Measurements from ENCODE around the gene VWA1.
"Not testable (repeated sequence)": the region's sequence is repeated elsewhere in the genome, so short reads cannot be mapped to it uniquely, and the experiment has no call there.

Gene VWA1, protein sequence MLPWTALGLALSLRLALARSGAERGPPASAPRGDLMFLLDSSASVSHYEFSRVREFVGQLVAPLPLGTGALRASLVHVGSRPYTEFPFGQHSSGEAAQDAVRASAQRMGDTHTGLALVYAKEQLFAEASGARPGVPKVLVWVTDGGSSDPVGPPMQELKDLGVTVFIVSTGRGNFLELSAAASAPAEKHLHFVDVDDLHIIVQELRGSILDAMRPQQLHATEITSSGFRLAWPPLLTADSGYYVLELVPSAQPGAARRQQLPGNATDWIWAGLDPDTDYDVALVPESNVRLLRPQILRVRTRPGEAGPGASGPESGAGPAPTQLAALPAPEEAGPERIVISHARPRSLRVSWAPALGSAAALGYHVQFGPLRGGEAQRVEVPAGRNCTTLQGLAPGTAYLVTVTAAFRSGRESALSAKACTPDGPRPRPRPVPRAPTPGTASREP

DNA sequence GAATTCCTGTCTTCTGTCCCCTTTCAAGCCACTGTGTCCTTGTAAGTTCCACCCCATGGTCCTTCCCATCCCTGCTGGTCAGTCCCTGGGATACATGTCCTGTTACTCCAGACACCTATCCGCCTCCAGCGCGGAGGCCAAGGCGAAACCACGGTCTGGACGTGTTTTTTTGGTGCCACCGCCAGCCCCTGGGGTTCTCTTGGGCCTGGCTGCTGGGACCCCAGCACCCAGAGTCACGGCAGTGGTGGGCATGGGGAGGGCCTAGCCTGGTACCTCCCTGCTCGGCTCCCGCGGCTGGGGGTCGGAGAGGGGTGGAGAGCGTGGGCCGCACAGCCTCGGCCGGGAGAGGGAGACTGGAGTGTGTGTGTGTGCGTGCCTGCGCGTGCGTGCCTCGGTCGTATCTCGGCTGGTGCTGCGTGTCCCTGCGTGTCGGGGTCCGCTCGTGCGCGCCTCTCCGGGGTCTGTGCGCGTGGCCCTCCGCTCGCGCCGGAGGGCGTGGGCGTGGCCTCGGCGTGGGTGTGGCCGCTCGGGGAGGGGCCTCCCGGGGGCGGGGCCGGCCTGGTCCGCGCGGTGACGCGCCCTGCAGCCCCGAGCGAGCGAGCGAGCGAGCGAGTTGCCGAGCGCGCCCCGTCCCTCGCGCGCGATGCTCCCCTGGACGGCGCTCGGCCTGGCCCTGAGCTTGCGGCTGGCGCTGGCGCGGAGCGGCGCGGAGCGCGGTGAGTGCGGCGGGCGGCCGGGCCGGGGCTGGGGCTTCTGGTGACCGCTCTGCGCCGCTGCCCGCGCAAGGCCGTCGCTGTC lies at the start of gene VWA1:
Gene VWA1, plus strand, starts transcription at position 585 of the 798 bp plus-strand sequence. Its CDS starts 59 bp downstream, at position 644.
- DNase-seq, result peak; percentile 37

DNA sequence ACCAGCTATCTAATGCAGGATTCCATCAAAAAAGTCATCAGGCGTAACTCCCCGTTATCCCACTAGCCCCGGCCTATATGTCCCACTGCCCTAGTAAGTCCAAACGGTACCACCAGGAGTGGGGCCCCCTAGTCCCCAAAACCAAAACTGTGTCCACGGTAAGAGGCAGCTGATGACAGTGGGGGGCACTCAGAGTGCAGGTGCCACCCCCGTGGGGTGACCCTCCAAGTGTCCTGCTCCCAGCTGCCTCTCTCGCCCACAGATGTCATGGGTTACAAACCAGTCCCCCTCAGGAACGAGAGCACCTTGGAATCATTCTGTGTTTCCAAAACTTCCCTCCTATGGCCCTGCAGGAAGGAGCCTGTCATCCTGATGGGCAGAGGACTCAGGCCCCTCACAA lies 49.6 kb upstream of the VWA1 start:
- no peak for DNase-seq

DNA sequence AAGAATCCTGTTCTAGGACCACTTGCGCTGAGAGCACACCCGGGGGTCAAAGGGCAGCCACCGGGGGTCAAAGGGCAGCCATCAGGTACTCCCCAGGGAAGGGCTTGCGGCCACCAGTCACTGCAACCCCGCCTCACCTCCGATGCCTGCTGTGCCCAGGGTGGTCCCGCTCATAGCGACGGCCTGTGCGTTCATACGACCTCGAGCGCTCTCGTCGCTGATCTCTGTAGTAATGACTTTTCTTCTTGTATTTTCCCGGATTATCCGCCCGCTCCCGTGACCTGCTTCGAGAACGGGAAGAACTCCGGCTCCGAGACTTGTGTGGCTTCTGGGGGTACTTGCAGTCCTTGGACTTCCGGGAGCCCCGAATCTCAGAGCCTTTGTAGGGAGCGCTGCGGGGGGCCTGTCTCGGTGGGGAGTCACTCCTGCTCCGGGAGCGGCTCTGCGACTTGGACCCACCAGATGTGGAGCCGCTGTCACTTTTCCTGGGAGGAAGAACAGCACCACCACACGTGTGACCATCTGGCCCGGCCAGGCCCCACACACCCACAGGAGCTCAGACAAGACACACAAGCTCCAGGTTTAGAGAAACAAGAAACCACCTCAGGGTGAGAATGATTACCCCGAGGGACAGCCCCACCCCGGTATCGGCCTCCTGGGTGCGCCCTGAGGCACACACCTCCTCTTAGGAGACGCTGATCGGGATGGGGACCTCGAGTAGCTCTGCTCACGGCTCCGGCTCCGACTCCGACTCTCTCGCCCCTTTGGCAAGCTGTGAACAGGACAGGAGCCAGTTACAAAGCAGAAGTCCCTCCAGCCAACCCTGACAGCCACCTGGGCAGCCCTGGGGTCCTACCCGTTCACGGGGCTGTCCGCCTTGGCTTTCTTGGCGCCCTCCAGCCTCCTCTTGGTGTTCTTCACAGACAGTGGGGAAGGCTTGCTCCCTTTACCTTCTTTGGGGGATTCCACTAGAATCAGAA lies 48.1 kb upstream of the VWA1 start:
- no peak for DNase-seq

DNA sequence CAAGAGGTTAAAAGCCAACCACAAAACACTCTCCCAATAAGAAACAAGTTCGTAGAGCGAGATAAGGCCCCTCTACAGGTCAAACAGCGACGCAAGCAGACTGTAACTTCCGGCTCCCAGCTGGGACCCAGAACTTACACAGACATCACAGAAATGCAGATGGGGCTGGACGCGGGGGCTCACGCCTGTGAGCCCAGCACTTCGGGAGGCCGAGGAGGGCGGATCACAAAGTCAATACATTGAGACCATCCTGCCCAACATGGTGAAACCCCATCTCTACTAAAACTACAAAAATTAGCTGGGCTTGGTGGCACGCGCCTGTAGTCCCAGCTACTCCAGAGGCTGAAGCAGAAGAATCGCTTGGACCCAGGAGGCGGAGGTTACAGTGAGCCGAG lies 47.4 kb upstream of the VWA1 start:
- DNase-seq, result no peak

DNA sequence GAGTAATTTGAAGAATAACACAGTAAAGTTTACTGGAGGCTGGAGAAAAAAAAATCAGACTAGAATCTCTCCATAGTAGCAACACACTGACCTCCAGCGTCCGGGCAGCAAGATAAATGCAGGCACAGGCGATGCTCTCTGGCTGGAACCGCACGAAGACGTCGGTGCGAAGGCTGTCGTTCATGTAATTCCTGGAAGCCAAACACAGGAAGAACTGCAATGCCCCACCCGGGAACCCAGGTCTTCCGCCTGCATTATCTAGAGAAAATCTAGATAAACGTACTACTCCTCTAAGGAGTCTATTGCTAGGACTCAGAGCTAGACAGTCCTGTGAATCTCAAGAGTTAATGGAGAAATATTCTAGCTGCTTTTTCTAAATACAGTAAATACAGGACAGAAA lies 44.8 kb upstream of the VWA1 start:
- no peak for DNase-seq

DNA sequence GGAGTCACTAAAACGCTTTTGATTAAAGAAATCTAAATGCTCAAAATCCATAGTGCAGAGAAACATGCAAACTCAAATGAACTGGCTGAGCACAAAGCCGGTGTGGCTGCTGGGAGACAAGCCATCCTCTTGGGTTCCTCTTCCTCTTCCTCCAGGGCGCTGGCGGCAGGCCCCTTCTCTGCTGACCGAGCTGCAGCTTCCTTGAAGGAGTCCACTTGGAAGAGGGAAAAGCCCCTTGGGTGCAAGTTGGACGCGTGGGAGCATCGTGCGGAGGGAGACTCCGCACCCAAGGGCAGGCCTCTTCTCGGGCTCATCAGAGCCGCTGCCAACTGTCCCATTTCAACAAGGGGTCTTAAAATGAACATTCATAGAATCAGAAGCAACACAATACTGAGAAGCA lies 44.3 kb upstream of the VWA1 start:
- no peak for DNase-seq

DNA sequence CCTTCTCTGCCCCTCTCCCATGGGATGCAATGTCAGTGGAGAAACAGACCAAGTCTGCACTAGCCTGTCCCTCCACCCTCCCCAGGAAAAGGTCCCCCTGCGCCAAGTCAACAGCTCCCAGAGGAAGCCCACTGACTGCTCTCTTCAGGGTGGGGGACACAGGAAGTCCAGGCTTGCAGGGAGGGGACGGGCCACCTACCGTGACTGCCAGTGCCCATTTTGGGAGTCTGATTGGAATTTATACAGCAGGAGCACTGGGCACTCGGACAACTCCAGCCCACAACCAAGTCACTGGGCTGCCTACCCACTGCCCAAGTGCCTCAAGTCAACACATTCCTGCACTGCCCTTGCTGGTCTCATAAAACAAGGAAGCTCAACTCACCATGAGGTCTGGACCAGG lies 42.5 kb upstream of the VWA1 start:
- no peak for DNase-seq

DNA sequence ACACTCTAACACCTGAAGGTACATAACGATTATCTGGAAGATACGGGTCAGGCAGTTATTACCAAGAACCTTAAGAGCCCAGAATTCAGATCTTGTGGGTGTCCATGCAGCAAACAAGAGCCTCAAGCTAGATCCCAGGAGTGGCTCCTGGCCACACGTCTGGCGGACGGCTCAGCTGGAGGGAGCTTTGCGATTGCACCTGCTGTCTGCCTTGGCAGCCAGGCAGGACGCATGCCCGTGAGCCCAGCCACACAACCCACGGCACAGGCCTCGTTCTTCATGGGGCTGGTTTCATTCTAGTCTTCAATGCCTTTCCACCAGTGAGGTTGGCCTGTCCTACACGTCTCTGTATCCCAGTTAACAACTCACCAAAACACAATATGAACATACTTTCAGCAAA lies 42.1 kb upstream of the VWA1 start:
- DNase-seq, result no peak

DNA sequence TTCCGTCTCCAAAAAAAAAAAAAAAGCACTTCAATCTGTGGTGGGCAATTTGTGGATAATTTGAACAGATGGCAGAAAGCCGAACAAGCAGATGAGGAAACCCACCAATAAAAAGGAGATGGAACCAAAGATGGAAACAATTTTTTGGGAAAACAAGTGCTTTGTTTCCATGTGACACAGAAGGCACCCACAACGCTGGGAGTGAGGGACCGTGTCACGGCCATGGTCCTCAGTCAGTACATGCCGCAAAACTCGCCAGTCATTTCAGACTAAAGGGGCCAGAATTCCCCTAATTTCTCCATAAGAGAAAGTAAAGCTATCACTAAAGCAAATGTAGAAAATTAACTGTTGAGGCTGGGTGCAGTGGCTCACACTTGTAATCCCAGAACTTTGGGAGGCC lies 41.4 kb upstream of the VWA1 start:
- DNase-seq, result no peak

DNA sequence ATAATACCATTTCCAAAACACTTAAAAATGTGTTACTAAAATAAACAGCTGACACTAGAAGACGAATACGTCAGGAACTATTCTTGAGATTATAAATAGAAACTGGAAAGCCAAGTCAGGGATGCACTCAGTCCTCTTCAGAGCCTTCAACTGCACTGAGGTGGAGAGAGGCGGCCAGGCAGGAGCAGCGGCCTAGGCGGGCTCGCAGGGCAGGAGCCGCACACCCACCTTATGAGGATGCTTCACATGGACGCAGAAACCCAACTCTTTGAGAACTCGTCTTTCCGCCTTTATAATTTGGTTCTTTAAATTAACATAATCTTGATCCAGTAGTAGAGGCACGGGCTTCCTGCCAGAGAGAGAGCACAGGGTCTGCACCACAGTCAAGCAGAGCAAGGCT lies 40.3 kb upstream of the VWA1 start:
- DNase-seq, result no peak

DNA sequence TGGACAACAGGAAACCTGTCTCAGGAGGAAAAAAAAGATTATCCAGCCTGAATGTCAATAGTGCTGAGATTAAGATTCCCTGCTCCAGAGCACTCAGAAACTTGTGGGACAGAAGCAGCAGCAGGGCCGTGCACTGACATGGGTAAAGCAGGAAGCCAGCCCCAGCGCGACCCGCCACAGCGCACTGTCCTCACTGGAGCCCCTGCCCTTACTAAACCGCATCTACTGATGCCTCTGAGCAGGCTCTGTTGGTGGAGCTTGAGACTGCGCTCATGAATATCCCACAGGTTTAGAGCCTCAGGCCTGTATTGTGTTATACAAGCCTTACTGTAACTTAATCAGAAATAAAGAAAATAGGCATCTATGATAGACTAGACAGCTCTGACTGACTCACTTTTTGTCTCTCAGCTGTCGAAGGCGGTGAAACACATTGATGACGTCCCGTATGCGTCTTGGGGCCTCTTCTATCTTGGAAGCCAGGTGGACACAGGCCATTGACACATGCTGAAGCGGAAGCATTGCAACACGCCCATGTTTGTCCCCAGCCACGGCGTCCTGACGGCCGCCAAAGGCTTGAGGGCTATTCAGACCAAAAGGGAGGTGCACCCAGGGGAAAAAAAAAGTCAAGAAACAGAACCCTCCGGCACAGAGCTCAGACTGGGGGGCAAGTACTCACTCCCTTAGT lies 37.5 kb upstream of the VWA1 start:
- no peak for DNase-seq

DNA sequence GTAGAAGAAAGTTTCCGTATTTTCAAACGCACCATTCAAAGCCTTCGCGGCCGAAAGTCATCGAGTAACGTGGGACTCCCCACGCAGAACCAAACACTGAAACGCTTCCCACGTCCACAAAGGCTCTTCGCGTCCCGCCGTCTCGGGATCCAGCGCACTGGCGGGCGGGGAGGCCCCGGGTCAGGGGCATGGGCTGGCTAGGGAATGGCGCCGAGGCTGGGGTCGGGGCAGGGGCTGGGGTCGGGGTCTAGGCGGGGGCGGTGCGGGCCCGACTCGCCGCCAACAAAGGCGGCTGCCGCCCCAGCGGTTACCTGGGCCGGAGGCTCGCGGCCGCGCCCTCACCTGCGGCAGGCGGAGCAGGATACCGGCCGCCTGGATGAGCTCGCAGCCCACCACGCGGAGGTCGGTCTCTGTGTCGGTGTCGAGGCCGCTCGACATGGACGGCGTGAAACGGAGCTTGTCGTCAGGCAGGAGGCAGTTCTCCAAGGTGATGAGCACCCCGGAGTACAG lies 36.8 kb upstream of the VWA1 start:
- no peak for DNase-seq

DNA sequence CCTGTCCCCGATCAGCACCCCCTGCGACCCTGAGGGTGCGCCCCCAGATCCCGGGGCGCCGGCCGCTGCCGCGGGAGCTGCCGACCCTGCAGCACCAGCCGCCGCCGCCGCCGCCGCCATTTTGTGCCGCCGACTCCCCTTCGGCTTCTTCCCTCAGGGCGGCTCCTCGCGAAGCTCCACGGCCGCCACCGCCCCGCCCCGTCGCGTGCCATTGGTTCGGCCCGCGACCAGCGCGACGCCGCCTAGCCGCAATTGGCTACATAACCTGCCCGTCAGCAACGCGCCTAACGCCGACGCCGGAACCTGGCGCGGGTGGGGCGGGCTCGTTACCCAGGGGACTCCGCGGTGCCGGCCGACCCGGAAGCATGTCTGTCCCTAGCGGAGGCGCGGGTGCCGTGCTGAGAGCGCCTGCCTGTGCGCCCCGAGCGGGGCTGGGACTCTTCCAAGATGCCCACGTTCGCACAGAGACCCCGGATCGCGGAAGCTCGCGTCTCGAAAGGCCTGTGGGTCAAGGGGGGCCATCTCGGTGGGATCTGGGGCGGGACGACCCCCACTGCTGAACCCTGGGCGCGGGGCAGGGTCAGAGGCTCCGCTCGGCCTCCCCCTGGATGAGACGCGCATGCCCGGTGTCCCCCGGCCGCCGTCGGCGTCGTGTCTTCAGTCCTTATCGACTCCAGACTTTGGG lies 36.2 kb upstream of the VWA1 start, which contains the start of gene CCNL2:
Gene CCNL2, minus strand, starts transcription at position 149 of the 685 bp plus-strand sequence. Its CDS starts 29 bp downstream, at position 120.
- peak; percentile 98 for DNase-seq

DNA sequence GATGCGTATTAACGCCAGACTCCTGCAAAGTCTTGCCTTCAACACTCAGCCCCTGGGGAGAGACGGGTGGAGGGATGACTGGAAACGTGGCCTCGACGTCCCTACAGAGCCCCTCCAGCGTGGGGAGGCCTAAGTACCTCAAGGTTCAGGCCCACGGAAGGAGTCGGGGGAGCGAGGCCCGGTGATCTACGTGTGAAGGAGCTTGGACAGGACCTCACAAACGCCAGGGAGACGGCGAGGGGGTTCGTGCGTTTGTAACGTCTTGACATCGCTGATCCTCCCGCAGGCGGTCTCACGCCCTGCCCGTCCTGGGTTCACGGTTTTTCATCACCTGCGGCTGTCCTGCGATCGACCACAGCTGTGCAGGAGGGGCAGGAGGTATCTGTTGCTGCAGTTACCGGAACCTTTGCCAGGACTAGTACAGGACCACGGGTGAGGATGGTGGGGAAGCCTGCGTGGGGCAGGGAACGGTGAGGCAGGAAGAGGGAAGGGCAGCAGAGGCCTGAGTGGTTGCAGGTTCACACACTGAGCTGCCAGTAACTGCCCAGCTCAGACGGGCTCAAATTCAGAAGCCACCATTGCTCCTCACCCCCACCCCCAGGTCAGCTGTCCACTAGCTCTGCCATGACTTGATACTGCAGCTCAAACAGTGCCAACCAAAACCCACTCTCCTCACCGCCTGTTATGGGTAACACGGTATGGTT lies 35.5 kb upstream of the VWA1 start:
- DNase-seq, result no peak

DNA sequence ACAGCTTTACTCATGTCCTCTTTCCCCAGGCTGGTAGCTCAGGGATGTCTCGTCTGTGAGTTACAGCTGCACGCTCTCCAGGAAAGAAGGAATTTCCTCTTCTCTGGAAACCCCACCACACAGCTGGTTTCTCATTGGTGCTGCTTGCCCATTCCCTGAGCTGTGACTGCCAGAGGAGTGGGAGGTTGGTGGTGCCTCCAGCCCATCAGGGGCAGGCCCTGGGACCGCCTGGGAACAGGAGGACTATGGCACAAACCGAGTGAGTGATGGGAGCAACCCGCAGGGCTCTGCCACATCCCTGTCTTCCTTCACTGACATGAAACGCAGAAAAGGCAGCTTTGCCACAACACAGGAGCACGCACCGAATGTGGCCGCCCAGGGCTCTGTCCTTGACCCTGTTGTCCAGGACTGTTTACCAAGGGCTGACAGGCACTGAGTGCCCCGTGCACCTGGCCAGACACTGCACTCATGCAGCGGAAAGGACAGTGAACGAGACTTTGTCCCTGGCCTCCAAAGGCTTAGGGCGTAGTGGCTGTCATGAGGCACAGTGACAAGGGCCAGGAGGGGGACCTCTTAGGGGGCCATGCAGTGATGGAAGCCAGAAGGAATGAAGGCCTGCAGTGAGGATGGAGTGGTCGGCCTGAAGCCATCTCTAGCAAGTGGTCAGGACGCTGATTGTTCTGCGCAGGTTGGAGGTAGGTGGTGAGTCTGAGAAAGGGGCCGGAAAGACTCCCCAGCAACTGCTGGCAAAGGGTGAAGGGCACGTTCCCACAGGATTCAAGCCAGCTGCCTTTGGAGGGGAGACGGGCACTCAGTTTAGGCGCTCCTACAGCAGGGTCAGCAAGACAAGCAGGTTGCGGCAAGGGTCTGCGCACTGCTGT lies 34.7 kb upstream of the VWA1 start:
- DNase-seq, result no peak

DNA sequence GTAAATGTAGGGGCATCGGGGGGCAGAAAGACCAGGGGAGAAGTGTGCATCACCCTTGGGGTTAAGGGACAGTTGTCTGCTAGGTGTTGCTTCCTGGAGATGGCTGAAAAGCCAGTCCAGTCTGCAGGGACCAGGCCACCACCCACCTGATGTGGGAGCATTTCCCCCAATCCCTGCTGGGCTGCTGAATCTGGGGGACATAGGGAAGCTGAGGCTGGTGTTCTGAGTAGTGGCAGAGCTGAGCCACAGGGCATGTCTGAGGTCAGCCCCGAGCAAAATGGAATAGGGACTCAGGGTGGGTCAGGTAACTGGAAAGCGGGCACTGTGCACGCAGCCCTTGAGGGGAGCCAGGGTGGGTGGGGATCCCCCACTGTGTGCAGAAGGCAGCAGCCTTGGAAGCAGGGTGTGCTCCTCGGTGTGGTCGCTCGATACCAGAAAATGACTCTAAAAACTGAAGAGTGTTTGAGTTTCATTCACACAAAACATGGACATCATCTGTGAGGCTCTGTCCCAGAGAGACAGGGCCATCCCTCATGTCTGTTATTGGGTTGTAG lies 34.0 kb upstream of the VWA1 start:
- no peak for DNase-seq

DNA sequence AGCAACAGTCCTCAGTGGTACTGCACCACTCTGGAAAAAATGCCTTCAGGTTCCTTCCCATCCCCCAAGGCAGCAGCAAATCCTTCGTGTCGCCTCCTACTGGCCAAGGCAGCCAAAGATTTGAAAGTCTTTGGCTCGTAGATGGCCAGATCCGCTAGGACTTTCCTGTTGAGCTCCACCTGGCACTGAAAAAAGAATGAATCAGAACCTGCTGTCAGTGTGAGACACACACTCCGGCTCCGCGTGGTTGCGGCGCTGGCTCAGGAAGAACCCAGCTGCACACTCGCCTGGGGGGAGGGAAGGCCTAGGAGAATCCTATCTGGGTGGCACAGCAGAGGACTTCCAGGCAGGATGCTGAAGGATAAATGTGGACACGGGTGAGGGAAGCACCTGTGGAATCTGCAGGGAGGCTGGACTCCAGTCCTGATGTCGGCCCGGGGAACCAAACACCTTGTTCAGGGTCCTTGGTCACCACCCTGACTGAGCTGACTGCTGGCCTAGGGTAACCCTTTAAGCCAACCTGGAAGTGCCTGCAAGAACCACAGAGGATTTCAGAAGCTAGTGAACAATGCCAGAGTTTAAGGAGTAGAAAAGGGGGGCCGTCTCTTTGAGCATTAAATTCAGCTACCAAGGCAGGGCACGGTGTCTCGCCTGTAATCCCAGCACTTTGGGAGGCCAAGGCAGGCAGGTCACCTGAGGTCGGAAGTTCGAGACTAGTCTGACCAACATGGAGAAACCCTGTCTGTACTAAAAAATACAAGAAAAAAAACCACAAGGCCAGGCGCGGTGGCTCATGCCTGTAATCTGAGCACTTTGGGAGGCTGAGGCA lies 33.2 kb upstream of the VWA1 start:
- DNase-seq, result no peak

DNA sequence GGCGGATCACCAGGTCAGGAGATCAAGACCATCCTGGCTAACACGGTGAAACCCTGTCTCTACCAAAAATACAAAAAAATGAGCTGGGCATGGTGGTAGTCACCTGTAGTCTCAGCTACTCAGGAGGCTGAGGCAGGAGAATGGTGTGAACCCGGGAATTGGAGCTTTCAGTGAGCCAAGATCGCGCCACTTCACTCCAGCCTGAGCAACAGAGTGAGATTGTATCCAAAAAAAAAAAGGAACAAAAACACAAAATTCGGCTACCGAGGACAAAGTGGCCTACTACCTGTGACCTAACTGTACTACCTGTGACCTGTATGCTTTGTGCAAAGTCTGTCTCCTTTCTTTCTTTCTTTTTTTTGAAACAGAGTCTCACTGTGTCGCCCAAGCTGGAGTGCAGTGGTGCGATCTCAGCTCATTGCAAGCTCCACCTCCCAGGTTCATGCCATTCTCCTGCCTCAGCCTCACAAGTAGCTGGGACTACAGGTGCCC lies 32.5 kb upstream of the VWA1 start:
- not testable (repeated sequence) for DNase-seq
